MCF 10A (cell line): ENCODE data around the gene STK40. TPM values are rescaled to one million over a fixed set of nuclear protein-coding genes. Genes with fewer than 3 reads are reported as not detected.

ENCODE experiments used
- BruUV-seq: library from RNA; stranded (reverse); fragments of 400-500 nt; replicated peaks from 2 replicates; lab custom pipeline; 2021; lab: Mats Ljungman, UMichigan
- CTCF ChIA-PET: fragments of 300-600 bp; sonication (Branson Sonifier 250); formaldehyde crosslinking; extraction: SDS; loops from one replicate; lab custom pipeline; 2021; ENCODE audit warnings: antibody characterized with exemption, inconsistent platforms; lab: Yijun Ruan, JAX
- POLR2A ChIA-PET: fragments of 300-600, 350-650 bp; sonication (Branson Sonifier 250); formaldehyde crosslinking; extraction: SDS; loops from one replicate; lab custom pipeline; 2020; ENCODE audit warnings: antibody characterized with exemption, inconsistent platforms; lab: Yijun Ruan, JAX
- DNase-seq: peaks from one replicate; pipeline ENCODE4 v3.0.0-alpha.2; 2018; ENCODE audit not compliant: unreplicated experiment
- H3K27ac Mint-ChIP-seq: one replicate; pipeline ENCODE4 v1.8.0; 2022; ENCODE audit warnings: mild to moderate bottlenecking, low read depth, mixed read lengths; ENCODE audit not compliant: unreplicated experiment
- H3K27me3 Mint-ChIP-seq: one replicate; pipeline ENCODE4 v1.8.0; 2022; ENCODE audit warnings: mixed read lengths; ENCODE audit not compliant: insufficient read depth, unreplicated experiment
- H3K36me3 Mint-ChIP-seq: one replicate; pipeline ENCODE4 v1.8.0; 2022; ENCODE audit warnings: mild to moderate bottlenecking, moderate library complexity, mixed read lengths; ENCODE audit not compliant: insufficient read depth, unreplicated experiment
- H3K4me1 Mint-ChIP-seq: one replicate; pipeline ENCODE4 v1.8.0; 2022; ENCODE audit warnings: mixed read lengths; ENCODE audit not compliant: insufficient read depth, unreplicated experiment
- H3K4me3 Mint-ChIP-seq: one replicate; pipeline ENCODE4 v1.8.0; 2022; ENCODE audit warnings: mild to moderate bottlenecking, moderate library complexity, mixed read lengths; ENCODE audit not compliant: unreplicated experiment
- H3K9me3 Mint-ChIP-seq: one replicate; pipeline ENCODE4 v1.8.0; 2022; ENCODE audit warnings: mixed read lengths; ENCODE audit not compliant: unreplicated experiment
- CTCF ChIP-seq: fragments of 200-600 bp; IDR thresholded peaks from one replicate; pipeline ENCODE4 v1.8.0; 2022; ENCODE audit warnings: antibody characterized with exemption, mild to moderate bottlenecking; ENCODE audit not compliant: unreplicated experiment
- intact Hi-C: fragments of 100-400 bp; cut with micrococcal nuclease; formaldehyde crosslinking; loops from 2 replicates; pipeline ENCODE4 v1.14.1; 2022
- total RNA-seq: library from RNA; stranded (reverse); gene quantifications from 2 replicates; pipeline ENCODE4 v1.2.3, GENCODE V29; 2022

Gene STK40
- total RNA-seq, 1 experiment from 2014 or later, result 44.0 TPM

GRCh38 chr1:36326499-36326898 lies 59.2 kb downstream of the STK40 start:
- Mint-ChIP-seq H3K27me3 (no peaks in the 10 kb centered on the region), H3K36me3 (peaks cover 12% of the 10 kb centered on the region), H3K27ac (no peak overlapping the region), H3K4me3 (no peak overlapping the region), H3K4me1 (peaks cover 24% of the 10 kb centered on the region), H3K9me3 (no peaks in the 10 kb centered on the region)
- CTCF ChIA-PET, result interaction anchor here (0.6 to 1.4 kb wide), 2 partner anchors 26 to 64 kb away, joined by 4 read pairs; no protein-coding TSS in a partner anchor
- intact Hi-C loops, result loop anchor here (10.0 kb wide), 1 partner anchor 1388 kb away; no protein-coding TSS in a partner anchor
- no peak for TF ChIP-seq CTCF
- peak; percentile 13 for DNase-seq
- POLR2A ChIA-PET, result interaction anchor here (0.6 kb wide), 1 partner anchor 1146 kb away, joined by 3 read pairs; no protein-coding TSS in a partner anchor
- no TSS peak for BruUV-seq

GRCh38 chr1:36324353-36324703 lies 61.4 kb downstream of the STK40 start:
- Mint-ChIP-seq H3K27me3 (no peaks in the 10 kb centered on the region), H3K27ac (no peak overlapping the region), H3K4me1 (peaks cover 24% of the 10 kb centered on the region), H3K9me3 (no peaks in the 10 kb centered on the region), H3K36me3 (peaks cover 6% of the 10 kb centered on the region), H3K4me3 (no peak overlapping the region)
- DNase-seq, result no peak
- ChIA-PET CTCF (interaction anchor here (0.5 to 1.9 kb wide), 5 partner anchors 44 to 237 kb away, joined by 3 to 16 read pairs (median 3); no protein-coding TSS in a partner anchor), POLR2A (interaction anchor here (1.1 to 1.7 kb wide), 2 partner anchors 17 to 175 kb away, joined by 4 to 12 read pairs; partner anchors contain the start of genes SH3D21 and TRAPPC3)
- intact Hi-C loops, result loop anchor here (10.0 kb wide), 1 partner anchor 1390 kb away; no protein-coding TSS in a partner anchor
- no TSS peak for BruUV-seq
- no peak for TF ChIP-seq CTCF

- CTCF ChIA-PET, result interaction anchor here (0.5 to 1.9 kb wide), 5 partner anchors 45 to 236 kb away, joined by 3 to 16 read pairs (median 3); no protein-coding TSS in a partner anchor
- intact Hi-C loops, result loop anchor here (10.0 kb wide), 1 partner anchor 1391 kb away; no protein-coding TSS in a partner anchor
Measured at GRCh38 chr1:36323636-36324352, 61.9 kb downstream of the STK40 start, which contains the start of gene EVA1B. Gene EVA1B, minus strand, starts transcription at chr1:36323645. Its CDS starts 608 bp downstream, at chr1:36323037.

More at GRCh38 chr1:36323636-36324352, 61.9 kb downstream of the STK40 start, which contains the start of gene EVA1B:
- Mint-ChIP-seq H3K36me3 (peaks cover 6% of the 10 kb centered on the region), H3K27ac (no peak within 1 kb of the TSS), H3K4me3 (peak within 1 kb of the TSS; percentile 19), H3K9me3 (no peaks in the 10 kb centered on the region), H3K4me1 (peaks cover 23% of the 10 kb centered on the region), H3K27me3 (no peaks in the 10 kb centered on the region)
- peak; percentile 50 for DNase-seq
- POLR2A ChIA-PET, result interaction anchor here (0.5 to 1.7 kb wide), 4 partner anchors 17 to 175 kb away, joined by 4 to 12 read pairs (median 6); partner anchors contain the start of genes SH3D21 and TRAPPC3
- no TSS peak for BruUV-seq
- no peak for TF ChIP-seq CTCF
